ENCODE data around the gene FGGY.
A peak's percentile ranks its signal among the peaks of the same experiment; 100 is the strongest.

FGGY gene

DNA sequence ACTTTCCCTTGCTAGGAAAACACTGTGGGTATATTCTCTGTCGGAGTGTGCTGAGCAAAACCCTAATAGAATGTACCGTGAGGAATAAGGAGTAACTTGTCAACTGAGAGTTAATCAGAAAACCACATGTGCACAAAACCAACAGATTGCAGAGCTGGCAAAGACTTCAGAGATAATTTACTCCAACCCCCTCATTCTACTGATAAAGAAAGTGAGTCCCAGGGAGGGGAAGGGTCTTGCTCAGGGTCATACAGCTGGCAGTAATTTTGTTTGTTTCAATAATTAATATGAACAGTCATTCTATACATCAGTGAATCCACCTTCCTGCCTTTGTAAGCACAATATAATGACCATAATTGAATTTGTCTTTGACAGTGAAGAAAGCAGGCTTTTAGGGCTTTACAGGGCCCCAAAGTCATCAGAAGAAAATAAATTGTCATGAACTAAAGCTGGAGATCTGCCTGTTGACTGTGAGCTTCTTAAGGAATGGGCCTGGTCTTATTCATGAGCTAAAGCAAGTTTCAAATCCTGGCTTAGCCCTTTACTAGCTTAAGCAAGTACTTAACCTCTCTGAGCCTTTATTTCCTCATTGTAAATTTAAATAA lies 450.6 kb downstream of the FGGY start:
- H3K4me3 ChIP-seq (replicated peaks; ENCODE audit: low read depth, low read length): no peak overlapping the region
- no peak for DNase-seq (ENCODE audit: low read depth)
- TF ChIP-seq, protein P1, sequence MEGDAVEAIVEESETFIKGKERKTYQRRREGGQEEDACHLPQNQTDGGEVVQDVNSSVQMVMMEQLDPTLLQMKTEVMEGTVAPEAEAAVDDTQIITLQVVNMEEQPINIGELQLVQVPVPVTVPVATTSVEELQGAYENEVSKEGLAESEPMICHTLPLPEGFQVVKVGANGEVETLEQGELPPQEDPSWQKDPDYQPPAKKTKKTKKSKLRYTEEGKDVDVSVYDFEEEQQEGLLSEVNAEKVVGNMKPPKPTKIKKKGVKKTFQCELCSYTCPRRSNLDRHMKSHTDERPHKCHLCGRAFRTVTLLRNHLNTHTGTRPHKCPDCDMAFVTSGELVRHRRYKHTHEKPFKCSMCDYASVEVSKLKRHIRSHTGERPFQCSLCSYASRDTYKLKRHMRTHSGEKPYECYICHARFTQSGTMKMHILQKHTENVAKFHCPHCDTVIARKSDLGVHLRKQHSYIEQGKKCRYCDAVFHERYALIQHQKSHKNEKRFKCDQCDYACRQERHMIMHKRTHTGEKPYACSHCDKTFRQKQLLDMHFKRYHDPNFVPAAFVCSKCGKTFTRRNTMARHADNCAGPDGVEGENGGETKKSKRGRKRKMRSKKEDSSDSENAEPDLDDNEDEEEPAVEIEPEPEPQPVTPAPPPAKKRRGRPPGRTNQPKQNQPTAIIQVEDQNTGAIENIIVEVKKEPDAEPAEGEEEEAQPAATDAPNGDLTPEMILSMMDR (IDR thresholded peaks at IDR 0.05; ENCODE audit: low read length, missing control alignments): no peak

DNA sequence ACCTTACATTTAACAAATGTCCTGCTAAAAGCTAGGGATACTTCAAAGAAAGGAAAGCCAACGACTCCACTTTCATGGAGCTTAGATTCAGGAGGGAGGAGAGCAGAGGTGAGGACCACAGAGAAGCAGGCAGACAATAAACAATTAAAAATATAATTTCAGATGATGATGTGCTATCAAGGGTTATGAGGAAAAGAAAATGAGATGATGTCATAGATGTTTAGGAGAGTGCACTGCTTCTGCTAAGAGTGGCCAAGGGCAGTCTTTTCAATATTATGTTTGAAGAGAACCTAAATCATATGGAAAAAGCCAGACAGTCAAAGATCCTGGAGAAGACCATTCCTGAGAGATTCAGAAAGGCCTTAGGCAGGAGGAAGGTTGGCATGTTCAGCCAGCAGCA lies 451.2 kb downstream of the FGGY start:
- no peak overlapping the region for H3K4me3 ChIP-seq (replicated peaks; ENCODE audit: low read depth, low read length)
- TF ChIP-seq, protein P1 (IDR thresholded peaks at IDR 0.05; ENCODE audit: low read length, missing control alignments): no peak
- no peak for DNase-seq (ENCODE audit: low read depth)

DNA sequence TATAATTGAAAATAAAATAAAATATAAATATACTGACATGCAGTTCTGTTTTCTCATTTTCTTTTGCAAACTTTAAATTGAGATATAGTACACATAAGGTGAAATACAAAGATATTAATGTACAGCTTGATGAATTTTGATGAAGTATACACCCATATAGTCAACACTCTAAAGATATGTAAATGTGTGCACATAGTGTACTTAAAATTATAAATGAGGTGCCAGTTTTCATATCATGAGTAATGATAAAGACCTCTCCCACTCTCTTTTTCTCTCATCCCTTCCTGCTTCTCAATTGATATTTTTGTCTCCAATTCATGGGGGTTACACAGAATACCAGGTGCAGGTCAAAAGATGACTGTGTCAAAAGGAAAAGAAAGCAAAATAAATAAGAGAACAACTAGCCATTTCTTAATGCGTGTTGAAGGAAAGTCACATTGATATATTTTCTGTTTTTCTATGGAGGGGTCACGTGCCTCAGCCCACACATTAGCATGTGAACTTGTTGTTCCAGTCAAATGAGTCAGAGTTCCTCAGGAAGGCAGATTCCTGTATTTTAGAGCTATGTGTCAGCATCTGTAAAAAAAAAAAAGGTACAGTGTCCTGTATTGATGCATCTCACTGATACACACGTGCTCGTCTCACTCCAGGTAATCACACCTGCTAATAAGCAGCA lies 453.6 kb downstream of the FGGY start:
- DNase-seq (ENCODE audit: low read depth): peak; percentile 91
- H3K4me3 ChIP-seq (replicated peaks; ENCODE audit: low read depth, low read length): no peak overlapping the region
- TF ChIP-seq, protein P1 (IDR thresholded peaks at IDR 0.05; ENCODE audit: low read length, missing control alignments): no peak

DNA sequence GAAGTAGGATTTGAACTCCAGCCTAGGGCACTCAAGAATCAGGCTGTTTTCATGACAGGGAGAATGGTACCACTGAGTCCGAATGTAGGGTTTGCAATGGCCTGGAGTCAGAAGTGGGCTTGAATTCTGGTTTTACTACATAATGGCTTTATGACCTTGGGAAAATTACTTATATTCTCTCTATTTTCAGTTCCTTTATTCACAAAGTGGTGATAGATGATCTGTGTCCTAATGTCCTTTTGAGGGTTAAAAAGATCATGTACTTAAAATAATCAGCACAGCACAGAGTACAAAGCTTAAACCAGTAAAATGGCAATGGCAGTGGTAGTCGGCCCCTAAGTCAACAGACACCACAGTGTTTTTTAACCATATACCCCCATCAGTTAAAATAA lies 454.1 kb downstream of the FGGY start:
- DNase-seq (ENCODE audit: low read depth): no peak
- TF ChIP-seq, protein P1 (IDR thresholded peaks at IDR 0.05; ENCODE audit: low read length, missing control alignments): no peak
- no peak overlapping the region for H3K4me3 ChIP-seq (replicated peaks; ENCODE audit: low read depth, low read length)

DNA sequence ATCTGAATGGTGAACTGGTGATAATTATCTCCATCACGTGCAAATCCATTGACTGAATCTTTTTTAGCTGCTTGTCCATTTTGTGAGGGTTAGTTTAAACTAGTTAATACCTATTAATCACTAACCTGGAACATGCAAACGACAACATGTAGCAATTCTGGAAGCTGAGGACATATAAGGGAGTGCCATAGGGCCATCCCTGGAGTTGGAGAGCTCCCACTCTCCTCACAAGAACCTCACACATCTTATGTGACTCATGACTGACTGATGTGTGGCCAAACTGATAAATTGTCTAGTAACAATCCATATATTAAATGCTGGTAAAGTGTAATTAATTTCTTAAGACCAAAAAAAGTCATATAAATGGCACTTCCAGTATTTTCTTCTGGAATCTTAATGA lies 454.9 kb downstream of the FGGY start:
- H3K4me3 ChIP-seq (replicated peaks; ENCODE audit: low read depth, low read length): no peak overlapping the region
- TF ChIP-seq, protein P1 (IDR thresholded peaks at IDR 0.05; ENCODE audit: low read length, missing control alignments): no peak
- no peak for DNase-seq (ENCODE audit: low read depth)

DNA sequence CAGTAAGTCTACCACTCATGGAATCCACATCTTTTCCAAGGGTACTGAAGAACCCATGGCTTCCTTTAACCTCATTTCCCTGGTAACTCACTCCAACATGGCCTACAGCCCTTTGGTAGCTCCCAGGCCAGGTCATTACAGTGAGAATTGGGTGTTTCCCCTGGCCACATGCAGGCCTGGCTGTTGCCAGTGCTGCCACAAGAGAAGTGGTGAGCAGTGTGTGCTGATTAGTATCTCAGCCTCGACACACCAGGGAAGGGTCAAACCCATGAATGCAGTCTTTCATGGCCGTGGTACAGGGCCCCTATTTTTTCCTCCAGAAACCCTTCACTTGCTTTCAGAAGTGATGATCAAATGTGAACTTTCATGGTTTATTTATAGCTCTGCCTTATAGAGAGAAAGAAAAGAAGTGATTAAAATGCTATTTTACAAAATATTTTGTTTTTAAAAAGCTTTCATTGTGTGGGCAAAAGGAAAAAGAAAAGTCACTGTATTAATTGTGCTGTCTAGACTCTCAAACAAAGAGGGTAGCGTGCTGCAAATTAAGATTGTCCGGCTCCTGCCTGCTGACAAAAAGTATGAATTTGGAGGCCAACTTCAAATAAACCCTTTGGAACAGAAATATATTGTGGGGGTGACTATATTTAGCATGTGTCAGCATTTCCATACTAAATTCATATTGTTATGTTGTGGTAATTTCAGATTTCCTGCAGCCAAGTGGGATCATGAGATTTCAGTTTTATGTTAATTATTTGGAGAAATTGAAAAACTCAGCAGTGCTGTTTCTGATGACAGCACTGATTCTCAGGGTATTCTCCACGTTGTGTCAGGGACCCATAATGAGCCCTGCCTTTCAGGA lies 455.9 kb downstream of the FGGY start:
- DNase-seq (ENCODE audit: low read depth): no peak
- no peak overlapping the region for H3K4me3 ChIP-seq (replicated peaks; ENCODE audit: low read depth, low read length)
- TF ChIP-seq, protein P1 (IDR thresholded peaks at IDR 0.05; ENCODE audit: low read length, missing control alignments): no peak
